GM19351 (cell line): ENCODE results near the gene USP34.
"Not testable (repeated sequence)": the region's sequence is repeated elsewhere in the genome, so short reads cannot be mapped to it uniquely, and the experiment has no call there.

Experiments
- ATAC-seq: cut with Tn5 transposase; IDR thresholded peaks from one replicate; pipeline ENCODE4 v1.9.1; 2021; ENCODE audit warnings: mild to moderate bottlenecking, moderate library complexity; ENCODE audit not compliant: unreplicated experiment

The USP34 gene

GRCh38 chr2:61461404-61461803 lies 9.5 kb downstream of the USP34 start:
- no peak for ATAC-seq

GRCh38 chr2:61460163-61460562 lies 10.7 kb downstream of the USP34 start:
- ATAC-seq, result no peak

GRCh38 chr2:61456746-61457420 lies 14.0 kb downstream of the USP34 start:
- no peak for ATAC-seq

DNA sequence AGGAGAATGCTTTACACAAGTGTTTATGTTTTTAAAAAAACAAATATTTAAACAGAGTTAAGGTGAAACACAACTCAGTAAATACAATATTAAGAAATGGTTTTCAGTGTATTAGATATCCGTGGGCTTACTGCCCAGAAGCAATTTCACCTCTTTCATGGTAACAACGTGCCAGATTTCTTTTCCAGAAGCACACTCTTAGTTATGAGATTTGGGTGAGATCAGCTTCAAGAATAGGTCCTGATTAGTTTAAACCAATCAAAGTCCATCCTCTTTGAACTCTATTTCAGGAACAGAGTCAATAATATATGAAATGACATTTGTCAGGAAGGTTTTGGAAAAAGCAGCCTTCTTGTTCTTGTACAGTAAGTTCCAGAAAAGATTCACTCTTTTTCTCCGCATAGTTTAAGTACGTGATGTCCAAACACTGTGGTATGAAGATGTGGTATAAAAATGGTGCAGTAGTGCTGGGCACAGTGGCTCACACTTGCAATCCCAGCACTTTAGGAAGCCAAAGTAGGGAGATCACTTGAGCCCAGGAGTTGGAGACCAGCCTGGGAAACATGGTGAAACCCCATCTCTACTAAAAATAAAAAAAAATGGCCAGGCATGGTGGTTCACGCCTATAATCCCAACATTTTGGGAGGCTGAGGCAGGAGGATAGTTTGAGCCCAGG lies 14.7 kb downstream of the USP34 start:
- no peak for ATAC-seq

DNA sequence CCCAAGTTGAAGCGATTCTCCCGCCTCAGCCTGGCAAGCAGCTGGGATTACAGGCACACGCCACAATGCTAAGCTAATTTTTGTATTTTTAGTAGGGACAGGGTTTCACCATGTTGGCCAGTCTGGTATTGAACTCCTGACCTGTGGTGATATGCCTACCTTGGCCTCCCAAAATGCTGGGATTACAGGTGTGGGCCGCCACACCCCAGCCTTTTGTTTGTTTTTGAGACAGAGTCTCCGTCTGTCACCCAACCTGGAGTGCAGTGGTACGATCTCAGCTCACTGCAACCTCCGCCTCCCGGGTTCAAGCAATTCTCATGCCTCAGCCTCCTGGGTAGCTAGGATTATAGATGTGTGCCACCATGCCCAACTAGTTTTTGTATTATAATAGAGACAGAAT lies 15.9 kb downstream of the USP34 start:
- ATAC-seq, result not testable (repeated sequence)

DNA sequence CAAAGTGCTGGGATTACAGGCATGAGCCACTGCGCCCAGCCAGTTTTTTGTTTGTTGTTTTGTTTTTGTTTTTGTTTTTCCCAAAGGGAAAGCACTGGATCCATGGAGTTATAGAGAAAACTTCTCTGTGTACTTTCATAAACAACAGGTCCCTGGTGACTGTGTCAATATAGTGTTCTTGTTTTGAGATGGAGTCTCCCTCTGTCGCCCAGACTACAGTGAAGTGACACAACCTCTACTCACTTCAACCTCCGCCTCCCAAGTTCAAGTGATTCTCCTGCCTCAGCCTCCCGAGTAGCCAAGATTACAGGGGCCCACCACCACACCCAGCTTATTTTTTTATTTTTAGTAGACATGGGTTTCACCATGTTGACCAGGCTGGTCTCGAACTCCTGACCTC lies 16.5 kb downstream of the USP34 start:
- no peak for ATAC-seq

GRCh38 chr2:61452392-61452791 lies 18.5 kb downstream of the USP34 start:
- ATAC-seq, result no peak

DNA sequence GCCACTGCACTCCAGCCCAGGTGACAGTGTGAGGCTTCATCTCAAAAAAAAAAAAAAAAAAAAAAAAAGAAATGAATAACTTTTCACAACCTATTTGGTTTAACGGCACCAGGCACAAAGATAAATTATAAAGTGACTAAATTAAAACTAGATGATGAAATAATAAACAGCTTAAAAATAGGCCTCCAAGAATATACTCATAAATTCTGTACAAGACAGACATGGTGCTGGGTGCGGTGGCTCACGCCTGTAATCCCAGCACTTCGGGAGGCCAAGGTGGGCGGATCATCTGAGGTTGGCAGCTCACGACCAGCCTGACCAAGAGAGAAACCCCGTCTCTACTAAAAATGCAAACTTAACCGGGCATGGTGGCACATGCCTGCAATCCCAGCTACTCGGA lies 19.7 kb downstream of the USP34 start:
- ATAC-seq, result no peak

- ATAC-seq, result no peak
Observed at GRCh38 chr2:61450144-61450543, 20.7 kb downstream of the USP34 start.

GRCh38 chr2:61448229-61448628 lies 22.7 kb downstream of the USP34 start:
- ATAC-seq, result no peak

GRCh38 chr2:61446971-61447370 lies 23.9 kb downstream of the USP34 start:
- not testable (repeated sequence) for ATAC-seq

DNA sequence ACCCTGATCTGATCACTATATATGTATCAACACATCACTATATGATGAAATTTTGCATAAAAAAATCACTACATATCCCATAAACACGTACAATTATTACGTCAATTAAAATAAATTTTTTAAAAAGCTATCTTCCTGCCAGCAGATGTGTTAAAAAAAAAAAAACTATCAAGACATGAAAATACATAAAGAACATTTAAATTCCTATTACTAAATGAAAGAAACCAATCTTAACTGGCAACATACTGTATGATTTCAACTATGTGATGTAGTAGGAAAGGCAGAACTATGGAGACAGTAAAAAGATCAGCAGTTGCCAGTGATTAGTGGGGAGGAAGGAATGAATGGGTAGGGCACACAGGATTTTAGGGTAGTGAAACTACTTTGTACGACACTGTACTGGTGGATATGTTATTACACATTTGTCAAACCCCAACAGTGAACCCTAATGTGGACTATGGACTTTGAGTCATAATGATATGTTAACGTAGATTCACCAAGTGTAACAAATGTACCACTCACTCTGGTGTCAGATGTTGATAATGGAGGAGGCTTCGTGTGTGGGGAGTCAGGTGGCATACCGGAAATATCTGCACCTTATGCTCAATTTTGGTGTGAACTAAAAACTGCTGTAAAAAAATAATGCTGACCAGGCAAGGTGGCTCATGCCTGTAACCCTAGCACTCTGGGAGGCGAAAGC lies 27.4 kb downstream of the USP34 start:
- ATAC-seq, result peak; percentile 94

GRCh38 chr2:61439241-61440002 lies 31.5 kb downstream of the USP34 start:
- no peak for ATAC-seq

GRCh38 chr2:61438670-61439069 lies 32.2 kb downstream of the USP34 start:
- ATAC-seq, result no peak

DNA sequence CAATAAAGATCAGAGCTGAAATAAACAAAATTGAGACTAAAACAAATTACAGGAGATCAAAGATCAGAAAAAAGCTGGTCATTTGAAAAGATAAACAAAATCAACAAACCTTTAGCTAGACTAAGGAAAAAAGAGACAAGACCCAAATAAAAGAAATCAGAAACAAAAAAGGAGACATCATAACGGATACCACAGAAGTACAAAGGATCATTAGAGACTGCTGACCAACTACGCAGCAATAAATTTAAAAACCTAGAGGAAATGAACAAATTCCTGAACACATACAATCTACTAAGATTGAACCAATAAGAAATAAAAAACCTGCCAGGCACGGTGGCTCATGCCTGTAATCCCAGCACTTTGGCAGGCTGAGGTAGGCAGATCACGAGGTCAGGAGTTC lies 33.7 kb downstream of the USP34 start:
- no peak for ATAC-seq

DNA sequence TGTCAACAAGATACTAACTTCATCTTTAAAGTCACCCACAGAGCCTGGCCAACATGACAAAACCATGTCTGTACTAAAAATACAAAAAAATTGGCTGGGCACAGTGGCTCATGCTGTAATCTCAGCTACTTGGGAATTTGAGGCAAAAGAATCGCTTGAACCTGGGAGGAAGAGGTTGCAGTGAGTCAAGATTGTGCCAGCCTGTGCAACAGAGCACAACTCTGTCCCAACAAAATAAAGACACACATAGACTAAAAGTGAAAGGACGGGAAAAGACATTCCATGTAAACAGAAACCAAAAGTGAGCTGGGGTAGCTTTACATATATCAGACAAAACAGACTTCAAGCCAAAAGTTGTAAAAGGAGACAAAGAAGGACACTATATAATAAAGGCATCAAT lies 34.8 kb downstream of the USP34 start:
- no peak for ATAC-seq

DNA sequence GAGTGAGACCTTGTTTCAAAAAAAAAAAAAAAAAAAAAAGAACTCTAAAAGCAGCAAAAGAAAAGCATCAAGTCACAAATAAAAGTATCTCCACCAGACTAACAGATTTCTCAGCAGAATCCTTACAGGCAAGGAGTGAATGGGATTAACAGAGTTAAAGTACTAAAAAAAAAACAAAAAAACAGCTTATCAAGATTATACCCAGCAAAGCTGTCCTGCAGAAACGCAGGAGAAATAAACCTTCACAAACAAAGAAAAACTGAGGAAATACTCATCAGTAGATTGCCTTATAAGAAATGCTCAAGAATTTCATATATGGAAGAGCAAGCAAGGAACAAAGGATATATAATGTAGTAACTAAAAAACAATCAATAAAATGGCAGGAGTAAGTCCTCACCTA lies 35.6 kb downstream of the USP34 start:
- no peak for ATAC-seq

- no peak for ATAC-seq
Observed at GRCh38 chr2:61434314-61434713, 36.6 kb downstream of the USP34 start.

GRCh38 chr2:61433606-61434005 lies 37.3 kb downstream of the USP34 start:
- ATAC-seq, result no peak

DNA sequence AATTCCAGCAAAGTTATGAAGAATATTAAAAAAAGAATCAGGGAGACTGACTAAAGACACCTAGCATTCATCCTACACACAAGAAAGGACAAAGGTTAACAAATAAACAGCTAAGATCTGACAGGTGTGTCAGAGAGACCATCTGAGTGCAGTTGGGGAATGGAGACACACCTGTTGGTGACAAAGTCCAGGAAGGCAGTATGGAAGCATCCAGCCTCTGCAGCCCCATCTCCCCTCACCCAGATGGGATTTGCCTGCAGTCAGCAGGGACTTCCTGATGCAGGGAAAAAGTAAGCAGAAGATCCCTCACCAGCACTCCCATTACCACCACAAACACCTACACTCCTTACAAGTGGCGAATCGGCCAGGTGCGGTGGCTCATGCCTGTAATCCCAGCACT lies 37.9 kb downstream of the USP34 start:
- ATAC-seq, result no peak

DNA sequence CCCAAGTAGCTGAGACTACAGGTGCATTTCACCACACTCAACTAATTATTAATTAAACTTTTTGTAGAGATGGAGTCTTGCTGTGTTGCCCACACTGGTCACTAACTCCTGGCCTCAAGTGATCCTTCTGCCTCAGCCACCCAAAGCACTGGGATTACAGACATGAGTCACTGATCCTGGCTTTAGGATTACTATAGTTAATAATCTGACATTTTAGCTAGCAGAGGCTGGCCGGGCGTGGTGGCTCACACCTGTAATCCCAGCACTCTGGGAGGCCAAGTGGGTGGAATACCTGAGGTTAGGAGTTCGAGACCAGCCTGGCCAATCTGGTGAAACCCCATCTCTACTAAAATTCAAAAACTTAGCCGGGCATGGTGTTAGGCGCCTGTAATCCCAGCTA lies 39.5 kb downstream of the USP34 start:
- no peak for ATAC-seq
